Erythroblast (primary cell): ENCODE measurements around the gene SPOCK1.

Source experiments
- GATA1 ChIP-seq: IDR thresholded peaks from 2 replicates; pipeline ENCODE4 v1.6.1; 2011; ENCODE audit warnings: low read depth, mild to moderate bottlenecking, control low read depth, low read length, moderate library complexity
- POLR2A ChIP-seq: IDR thresholded peaks from 2 replicates; pipeline ENCODE4 v1.6.1; 2011; ENCODE audit warnings: mild to moderate bottlenecking, low read length

- TF ChIP-seq POLR2A (no peak), GATA1 (no peak)
Observed at GRCh38 chr5:137361280-137361679, 137.8 kb downstream of the SPOCK1 start.
